Activated naive CD4-positive, alpha-beta T cell treated with anti-CD3 and anti-CD28 coated beads, Interleukin-2, amount 50 U/mL, for 72 hours (primary cell): ENCODE data around the gene GPLD1. TPM values are rescaled to one million over a fixed set of nuclear protein-coding genes. Genes with fewer than 3 reads are reported as not detected.
"Not testable (repeated sequence)": the region's sequence is repeated elsewhere in the genome, so short reads cannot be mapped to it uniquely, and the experiment has no call there.

Experiments
- ATAC-seq, 2 donors: fragments of 150-1000 bp; cut with Tn5 transposase; 2 replicates each; pipeline ENCODE4 v1.10.0; 2021; ENCODE audit warnings: mild to moderate bottlenecking in 2 of 2, moderate library complexity in 2 of 2
- DNase-seq, 2 donors: peaks; one replicate each; pipeline ENCODE4 v3.0.0; 2021 to 2022; ENCODE audit warnings: low spot score in 2 of 2
- H3K27ac Mint-ChIP-seq, 2 donors: one replicate each; pipeline ENCODE4 v1.8.0; 2022; ENCODE audit warnings: mild to moderate bottlenecking in 2 of 2, mixed read lengths in 2 of 2
- H3K36me3 Mint-ChIP-seq, 2 donors: one replicate each; pipeline ENCODE4 v1.8.0; 2022; ENCODE audit warnings: mixed read lengths in 2 of 2
- H3K9me3 Mint-ChIP-seq, 2 donors: one replicate each; pipeline ENCODE4 v1.8.0; 2022; ENCODE audit warnings: mixed read lengths in 2 of 2
- total RNA-seq, 2 donors: library from RNA; stranded (reverse); gene quantifications; one replicate each; pipeline ENCODE4 v1.2.3, GENCODE V29; 2022

Gene GPLD1
- total RNA-seq, 2 donors from 2014 or later: 0.16 to 0.99 TPM

GRCh38 chr6:24446670-24447069 is 42.7 kb downstream of the GPLD1 start:
- no peaks in the 10 kb centered on the region for H3K36me3 Mint-ChIP-seq
- DNase-seq: no peak
- no peaks in the 10 kb centered on the region for H3K9me3 Mint-ChIP-seq
- H3K27ac Mint-ChIP-seq: no peak overlapping the region
- ATAC-seq: no peak

GRCh38 chr6:24445704-24446103 is 43.7 kb downstream of the GPLD1 start:
- Mint-ChIP-seq H3K27ac (no peak overlapping the region), H3K9me3 (no peaks in the 10 kb centered on the region), H3K36me3 (no peaks in the 10 kb centered on the region)
- no peak for ATAC-seq
- DNase-seq: no peak

- DNase-seq (no peak), ATAC-seq (no peak)
- Mint-ChIP-seq H3K36me3 (no peaks in the 10 kb centered on the region), H3K27ac (no peak overlapping the region), H3K9me3 (no peaks in the 10 kb centered on the region)
Observed at GRCh38 chr6:24444588-24444987, 44.8 kb downstream of the GPLD1 start.

- DNase-seq: no peak
- no peak for ATAC-seq
- Mint-ChIP-seq H3K27ac (no peak overlapping the region), H3K9me3 (no peaks in the 10 kb centered on the region), H3K36me3 (no peaks in the 10 kb centered on the region)
Observed at GRCh38 chr6:24441599-24441904, 47.8 kb downstream of the GPLD1 start.

GRCh38 chr6:24440897-24441598 is 48.3 kb downstream of the GPLD1 start:
- Mint-ChIP-seq H3K9me3 (no peaks in the 10 kb centered on the region), H3K36me3 (no peaks in the 10 kb centered on the region), H3K27ac (no peak overlapping the region)
- no peak for ATAC-seq
- DNase-seq: no peak

GRCh38 chr6:24439858-24440539 is 49.4 kb downstream of the GPLD1 start:
- H3K36me3 Mint-ChIP-seq: no peaks in the 10 kb centered on the region
- DNase-seq (no peak), ATAC-seq (no peak)
- no peak overlapping the region for H3K27ac Mint-ChIP-seq
- H3K9me3 Mint-ChIP-seq: no peaks in the 10 kb centered on the region

- no peak for ATAC-seq
- H3K36me3 Mint-ChIP-seq: no peaks in the 10 kb centered on the region
Observed at GRCh38 chr6:24436979-24437378, 52.4 kb downstream of the GPLD1 start.

GRCh38 chr6:24432611-24433010 is 56.8 kb downstream of the GPLD1 start:
- H3K27ac Mint-ChIP-seq: no peak overlapping the region
- no peak for DNase-seq
- no peaks in the 10 kb centered on the region for H3K36me3 Mint-ChIP-seq
- no peaks in the 10 kb centered on the region for H3K9me3 Mint-ChIP-seq
- no peak for ATAC-seq

More at GRCh38 chr6:24436979-24437378, 52.4 kb downstream of the GPLD1 start:
- no peak for DNase-seq
- no peaks in the 10 kb centered on the region for H3K9me3 Mint-ChIP-seq
- H3K27ac Mint-ChIP-seq: peak overlapping the region in 1 of 2 donors; percentile 8

GRCh38 chr6:24431045-24431451 is 58.3 kb downstream of the GPLD1 start:
- peak in 1 of 2 donors; percentile 28 for DNase-seq
- peak; percentile 50 to 67 for ATAC-seq

GRCh38 chr6:24430086-24430485 is 59.3 kb downstream of the GPLD1 start:
- H3K36me3 Mint-ChIP-seq: no peaks in the 10 kb centered on the region
- H3K27ac Mint-ChIP-seq: no peak overlapping the region
- no peak for DNase-seq
- ATAC-seq: no peak
- H3K9me3 Mint-ChIP-seq: no peaks in the 10 kb centered on the region

More at GRCh38 chr6:24431045-24431451, 58.3 kb downstream of the GPLD1 start:
- Mint-ChIP-seq H3K36me3 (no peaks in the 10 kb centered on the region), H3K9me3 (no peaks in the 10 kb centered on the region), H3K27ac (no peak overlapping the region)

- Mint-ChIP-seq H3K36me3 (no peaks in the 10 kb centered on the region), H3K9me3 (no peaks in the 10 kb centered on the region), H3K27ac (peak overlapping the region in 1 of 2 donors; percentile 5)
- no peak for DNase-seq
- ATAC-seq: no peak
Observed at GRCh38 chr6:24429146-24429545, 60.2 kb downstream of the GPLD1 start.

GRCh38 chr6:24428615-24429014 is 60.8 kb downstream of the GPLD1 start:
- DNase-seq (no peak), ATAC-seq (no peak)
- no peaks in the 10 kb centered on the region for H3K9me3 Mint-ChIP-seq

GRCh38 chr6:24426729-24427446 is 62.5 kb downstream of the GPLD1 start:
- no peak for ATAC-seq
- Mint-ChIP-seq H3K36me3 (no peaks in the 10 kb centered on the region), H3K9me3 (no peaks in the 10 kb centered on the region), H3K27ac (peak overlapping the region in 1 of 2 donors; percentile 1)
- DNase-seq: no peak

More at GRCh38 chr6:24428615-24429014, 60.8 kb downstream of the GPLD1 start:
- Mint-ChIP-seq H3K27ac (peak overlapping the region; percentile 5 to 10), H3K36me3 (no peaks in the 10 kb centered on the region)

GRCh38 chr6:24425091-24425490 is 64.3 kb downstream of the GPLD1 start:
- no peak for DNase-seq
- Mint-ChIP-seq H3K9me3 (no peaks in the 10 kb centered on the region), H3K36me3 (peaks cover 0 to 5% of the 10 kb centered on the region in 2 donors), H3K27ac (no peak overlapping the region)
- ATAC-seq: no peak

GRCh38 chr6:24419526-24419925 is 69.9 kb downstream of the GPLD1 start:
- DNase-seq (no peak), ATAC-seq (no peak)
- H3K9me3 Mint-ChIP-seq: no peaks in the 10 kb centered on the region
- peaks cover 0 to 6% of the 10 kb centered on the region in 2 donors for H3K36me3 Mint-ChIP-seq
- H3K27ac Mint-ChIP-seq: no peak overlapping the region

- ATAC-seq: no peak
Observed at GRCh38 chr6:24415753-24416152, 73.6 kb downstream of the GPLD1 start.

GRCh38 chr6:24414531-24414930 is 74.8 kb downstream of the GPLD1 start:
- ATAC-seq, H3K9me3 Mint-ChIP-seq, DNase-seq, H3K27ac Mint-ChIP-seq, H3K36me3 Mint-ChIP-seq: not testable (repeated sequence)

More at GRCh38 chr6:24415753-24416152, 73.6 kb downstream of the GPLD1 start:
- DNase-seq: no peak
- no peaks in the 10 kb centered on the region for H3K9me3 Mint-ChIP-seq
- peaks cover 0 to 6% of the 10 kb centered on the region in 2 donors for H3K36me3 Mint-ChIP-seq
- no peak overlapping the region for H3K27ac Mint-ChIP-seq
